HG03108 (cell line): Measurements from ENCODE around the gene AMPD2.

ENCODE experiments used
- ATAC-seq: cut with Tn5 transposase; IDR thresholded peaks from one replicate; pipeline ENCODE4 v1.9.1; 2021; ENCODE audit warnings: moderate library complexity; ENCODE audit not compliant: unreplicated experiment

The AMPD2 gene

GRCh38 chr1:109630081-109630897, 10.7 kb downstream of the AMPD2 start:
- ATAC-seq = no peak

GRCh38 chr1:109630898-109631512, 11.4 kb downstream of the AMPD2 start:
- ATAC-seq = no peak

- no peak for ATAC-seq
Measured at GRCh38 chr1:109631513-109632505, 12.2 kb downstream of the AMPD2 start.

- no peak for ATAC-seq
Measured at GRCh38 chr1:109632671-109633346, 13.2 kb downstream of the AMPD2 start.

- ATAC-seq = no peak
Measured at GRCh38 chr1:109634292-109634691, 14.7 kb downstream of the AMPD2 start.

GRCh38 chr1:109634771-109635750, 15.4 kb downstream of the AMPD2 start:
- no peak for ATAC-seq

- ATAC-seq = no peak
Measured at GRCh38 chr1:109635862-109636200, 16.2 kb downstream of the AMPD2 start.

GRCh38 chr1:109636201-109636952, 16.7 kb downstream of the AMPD2 start:
- no peak for ATAC-seq

- no peak for ATAC-seq
Measured at GRCh38 chr1:109637446-109637845, 17.8 kb downstream of the AMPD2 start.

GRCh38 chr1:109639063-109639840, 19.6 kb downstream of the AMPD2 start:
- no peak for ATAC-seq

- ATAC-seq = no peak
Measured at GRCh38 chr1:109639841-109640184, 20.2 kb downstream of the AMPD2 start.

- no peak for ATAC-seq
Measured at GRCh38 chr1:109640285-109640865, 20.7 kb downstream of the AMPD2 start.

GRCh38 chr1:109641078-109641740, 21.6 kb downstream of the AMPD2 start:
- ATAC-seq = no peak

- no peak for ATAC-seq
Measured at GRCh38 chr1:109641861-109642260, 22.2 kb downstream of the AMPD2 start.

- ATAC-seq = no peak
Measured at GRCh38 chr1:109642626-109643025, 23.0 kb downstream of the AMPD2 start.

- ATAC-seq = peak; percentile 88
Measured at GRCh38 chr1:109643385-109644230, 24.0 kb downstream of the AMPD2 start.
